ENCODE data around the gene MCRIP2. TPM values are rescaled to one million over a fixed set of nuclear protein-coding genes. Genes with fewer than 3 reads are reported as not detected.
A peak's percentile ranks its signal among the peaks of the same experiment; 100 is the strongest.

MCRIP2 gene
- total and polyA plus RNA-seq, 9 of the 15 experiments (the other 6 are each of a cell fraction or from before 2014, with no cell fraction given) = 0.80 to 120 (median 35.2) TPM

DNA sequence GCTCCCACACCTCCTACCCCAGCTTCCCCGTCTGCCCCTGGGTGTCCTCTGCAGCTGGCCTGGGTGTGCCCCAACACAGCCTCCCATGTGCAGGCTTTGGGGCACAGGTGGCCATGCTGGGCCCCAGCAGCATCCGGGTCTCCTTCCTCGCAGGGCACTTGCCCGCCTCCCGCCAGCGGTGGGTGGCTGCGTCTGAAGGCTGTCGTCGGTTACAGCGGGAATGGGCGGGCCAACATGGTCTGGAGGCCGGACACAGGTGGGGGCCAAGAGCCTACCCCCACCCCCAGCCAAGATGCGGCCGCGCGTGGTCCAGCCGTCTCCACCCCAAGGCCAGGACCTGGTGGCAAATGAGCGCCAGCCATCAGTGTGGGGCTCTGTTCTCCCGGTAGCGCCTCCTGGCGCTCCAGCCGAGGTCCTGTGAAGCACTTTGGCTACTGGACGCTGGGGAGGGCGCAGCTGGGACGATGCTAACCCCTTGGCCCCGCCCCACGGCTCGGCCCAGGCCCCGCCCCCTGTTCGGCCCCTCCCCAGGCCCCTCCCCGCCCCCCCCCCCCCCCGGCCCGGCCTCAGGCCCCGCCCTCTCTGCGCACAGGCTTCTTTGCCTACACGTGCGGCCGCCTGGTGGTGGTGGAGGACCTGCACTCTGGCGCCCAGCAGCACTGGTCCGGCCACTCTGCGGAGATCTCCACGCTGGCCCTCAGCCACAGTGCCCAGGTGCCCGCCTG, 19.0 kb downstream of the MCRIP2 start (continued):
- TF ChIP-seq RBBP5 (IDR thresholded peaks at IDR 0.05; ENCODE audit: borderline replicate concordance, insufficient read depth, low read length, poor library complexity, severe bottlenecking) (no peak), ATF7 (IDR thresholded peaks at IDR 0.05) (0 out of 2 replicates have a peak, but pooled peaks have one; percentile 7), ARNT (IDR thresholded peaks at IDR 0.05) (no peak), MECOM (CRISPR knock-in tag; IDR thresholded peaks at IDR 0.05) (no peak), TSC22D4 (tag; IDR thresholded peaks at IDR 0.05) (no peak), HNRNPUL1 (IDR thresholded peaks at IDR 0.05; ENCODE audit: low read length) (no peak), XRCC5 (IDR thresholded peaks at IDR 0.05; ENCODE audit: low read depth, low read length) (0 out of 2 replicates have a peak, but pooled peaks have one; percentile 74), TAF7 (tag; IDR thresholded peaks at IDR 0.05) (no peak)
- TF ChIP-seq, protein P1, sequence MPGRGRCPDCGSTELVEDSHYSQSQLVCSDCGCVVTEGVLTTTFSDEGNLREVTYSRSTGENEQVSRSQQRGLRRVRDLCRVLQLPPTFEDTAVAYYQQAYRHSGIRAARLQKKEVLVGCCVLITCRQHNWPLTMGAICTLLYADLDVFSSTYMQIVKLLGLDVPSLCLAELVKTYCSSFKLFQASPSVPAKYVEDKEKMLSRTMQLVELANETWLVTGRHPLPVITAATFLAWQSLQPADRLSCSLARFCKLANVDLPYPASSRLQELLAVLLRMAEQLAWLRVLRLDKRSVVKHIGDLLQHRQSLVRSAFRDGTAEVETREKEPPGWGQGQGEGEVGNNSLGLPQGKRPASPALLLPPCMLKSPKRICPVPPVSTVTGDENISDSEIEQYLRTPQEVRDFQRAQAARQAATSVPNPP (IDR thresholded peaks at IDR 0.05; ENCODE audit: borderline replicate concordance, insufficient read depth, insufficient read length) = no peak
- TF ChIP-seq, protein P2, sequence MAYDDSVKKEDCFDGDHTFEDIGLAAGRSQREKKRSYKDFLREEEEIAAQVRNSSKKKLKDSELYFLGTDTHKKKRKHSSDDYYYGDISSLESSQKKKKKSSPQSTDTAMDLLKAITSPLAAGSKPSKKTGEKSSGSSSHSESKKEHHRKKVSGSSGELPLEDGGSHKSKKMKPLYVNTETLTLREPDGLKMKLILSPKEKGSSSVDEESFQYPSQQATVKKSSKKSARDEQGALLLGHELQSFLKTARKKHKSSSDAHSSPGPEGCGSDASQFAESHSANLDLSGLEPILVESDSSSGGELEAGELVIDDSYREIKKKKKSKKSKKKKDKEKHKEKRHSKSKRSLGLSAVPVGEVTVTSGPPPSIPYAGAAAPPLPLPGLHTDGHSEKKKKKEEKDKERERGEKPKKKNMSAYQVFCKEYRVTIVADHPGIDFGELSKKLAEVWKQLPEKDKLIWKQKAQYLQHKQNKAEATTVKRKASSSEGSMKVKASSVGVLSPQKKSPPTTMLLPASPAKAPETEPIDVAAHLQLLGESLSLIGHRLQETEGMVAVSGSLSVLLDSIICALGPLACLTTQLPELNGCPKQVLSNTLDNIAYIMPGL (CRISPR knock-in tag; IDR thresholded peaks at IDR 0.05) = no peak
- TF ChIP-seq, protein P3, sequence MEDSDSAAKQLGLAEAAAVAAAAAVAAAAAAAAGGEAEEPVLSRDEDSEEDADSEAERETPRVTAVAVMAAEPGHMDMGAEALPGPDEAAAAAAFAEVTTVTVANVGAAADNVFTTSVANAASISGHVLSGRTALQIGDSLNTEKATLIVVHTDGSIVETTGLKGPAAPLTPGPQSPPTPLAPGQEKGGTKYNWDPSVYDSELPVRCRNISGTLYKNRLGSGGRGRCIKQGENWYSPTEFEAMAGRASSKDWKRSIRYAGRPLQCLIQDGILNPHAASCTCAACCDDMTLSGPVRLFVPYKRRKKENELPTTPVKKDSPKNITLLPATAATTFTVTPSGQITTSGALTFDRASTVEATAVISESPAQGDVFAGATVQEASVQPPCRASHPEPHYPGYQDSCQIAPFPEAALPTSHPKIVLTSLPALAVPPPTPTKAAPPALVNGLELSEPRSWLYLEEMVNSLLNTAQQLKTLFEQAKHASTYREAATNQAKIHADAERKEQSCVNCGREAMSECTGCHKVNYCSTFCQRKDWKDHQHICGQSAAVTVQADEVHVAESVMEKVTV (CRISPR knock-in tag; IDR thresholded peaks at IDR 0.05) = no peak; the same call in 1 of the 2 replicates
- TF ChIP-seq, protein P4, sequence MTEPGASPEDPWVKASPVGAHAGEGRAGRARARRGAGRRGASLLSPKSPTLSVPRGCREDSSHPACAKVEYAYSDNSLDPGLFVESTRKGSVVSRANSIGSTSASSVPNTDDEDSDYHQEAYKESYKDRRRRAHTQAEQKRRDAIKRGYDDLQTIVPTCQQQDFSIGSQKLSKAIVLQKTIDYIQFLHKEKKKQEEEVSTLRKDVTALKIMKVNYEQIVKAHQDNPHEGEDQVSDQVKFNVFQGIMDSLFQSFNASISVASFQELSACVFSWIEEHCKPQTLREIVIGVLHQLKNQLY (CRISPR knock-in tag; conservative IDR thresholded peaks at IDR 0.05) = no peak
- TF ChIP-seq, protein P5, sequence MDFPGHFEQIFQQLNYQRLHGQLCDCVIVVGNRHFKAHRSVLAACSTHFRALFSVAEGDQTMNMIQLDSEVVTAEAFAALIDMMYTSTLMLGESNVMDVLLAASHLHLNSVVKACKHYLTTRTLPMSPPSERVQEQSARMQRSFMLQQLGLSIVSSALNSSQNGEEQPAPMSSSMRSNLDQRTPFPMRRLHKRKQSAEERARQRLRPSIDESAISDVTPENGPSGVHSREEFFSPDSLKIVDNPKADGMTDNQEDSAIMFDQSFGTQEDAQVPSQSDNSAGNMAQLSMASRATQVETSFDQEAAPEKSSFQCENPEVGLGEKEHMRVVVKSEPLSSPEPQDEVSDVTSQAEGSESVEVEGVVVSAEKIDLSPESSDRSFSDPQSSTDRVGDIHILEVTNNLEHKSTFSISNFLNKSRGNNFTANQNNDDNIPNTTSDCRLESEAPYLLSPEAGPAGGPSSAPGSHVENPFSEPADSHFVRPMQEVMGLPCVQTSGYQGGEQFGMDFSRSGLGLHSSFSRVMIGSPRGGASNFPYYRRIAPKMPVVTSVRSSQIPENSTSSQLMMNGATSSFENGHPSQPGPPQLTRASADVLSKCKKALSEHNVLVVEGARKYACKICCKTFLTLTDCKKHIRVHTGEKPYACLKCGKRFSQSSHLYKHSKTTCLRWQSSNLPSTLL (IDR thresholded peaks at IDR 0.05) = no peak
- TF ChIP-seq, protein P6, sequence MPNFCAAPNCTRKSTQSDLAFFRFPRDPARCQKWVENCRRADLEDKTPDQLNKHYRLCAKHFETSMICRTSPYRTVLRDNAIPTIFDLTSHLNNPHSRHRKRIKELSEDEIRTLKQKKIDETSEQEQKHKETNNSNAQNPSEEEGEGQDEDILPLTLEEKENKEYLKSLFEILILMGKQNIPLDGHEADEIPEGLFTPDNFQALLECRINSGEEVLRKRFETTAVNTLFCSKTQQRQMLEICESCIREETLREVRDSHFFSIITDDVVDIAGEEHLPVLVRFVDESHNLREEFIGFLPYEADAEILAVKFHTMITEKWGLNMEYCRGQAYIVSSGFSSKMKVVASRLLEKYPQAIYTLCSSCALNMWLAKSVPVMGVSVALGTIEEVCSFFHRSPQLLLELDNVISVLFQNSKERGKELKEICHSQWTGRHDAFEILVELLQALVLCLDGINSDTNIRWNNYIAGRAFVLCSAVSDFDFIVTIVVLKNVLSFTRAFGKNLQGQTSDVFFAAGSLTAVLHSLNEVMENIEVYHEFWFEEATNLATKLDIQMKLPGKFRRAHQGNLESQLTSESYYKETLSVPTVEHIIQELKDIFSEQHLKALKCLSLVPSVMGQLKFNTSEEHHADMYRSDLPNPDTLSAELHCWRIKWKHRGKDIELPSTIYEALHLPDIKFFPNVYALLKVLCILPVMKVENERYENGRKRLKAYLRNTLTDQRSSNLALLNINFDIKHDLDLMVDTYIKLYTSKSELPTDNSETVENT (CRISPR knock-in tag; IDR thresholded peaks at IDR 0.05) = no peak
- TF ChIP-seq, protein P7, sequence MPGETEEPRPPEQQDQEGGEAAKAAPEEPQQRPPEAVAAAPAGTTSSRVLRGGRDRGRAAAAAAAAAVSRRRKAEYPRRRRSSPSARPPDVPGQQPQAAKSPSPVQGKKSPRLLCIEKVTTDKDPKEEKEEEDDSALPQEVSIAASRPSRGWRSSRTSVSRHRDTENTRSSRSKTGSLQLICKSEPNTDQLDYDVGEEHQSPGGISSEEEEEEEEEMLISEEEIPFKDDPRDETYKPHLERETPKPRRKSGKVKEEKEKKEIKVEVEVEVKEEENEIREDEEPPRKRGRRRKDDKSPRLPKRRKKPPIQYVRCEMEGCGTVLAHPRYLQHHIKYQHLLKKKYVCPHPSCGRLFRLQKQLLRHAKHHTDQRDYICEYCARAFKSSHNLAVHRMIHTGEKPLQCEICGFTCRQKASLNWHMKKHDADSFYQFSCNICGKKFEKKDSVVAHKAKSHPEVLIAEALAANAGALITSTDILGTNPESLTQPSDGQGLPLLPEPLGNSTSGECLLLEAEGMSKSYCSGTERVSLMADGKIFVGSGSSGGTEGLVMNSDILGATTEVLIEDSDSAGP (CRISPR knock-in tag; IDR thresholded peaks at IDR 0.05) = no peak
